Upper lobe of left lung (tissue), 6 donors: ENCODE measurements around the gene FBRSL1. TPM values are rescaled to one million over a fixed set of nuclear protein-coding genes. Genes with fewer than 3 reads are reported as not detected.

ENCODE experiments used
- ATAC-seq, 2 donors: fragments of 200-7000 bp; cut with Tn5 transposase; one replicate each; pipeline ENCODE4 v1.9.1; 2022; ENCODE audit warnings: mild to moderate bottlenecking in 2 of 2, moderate library complexity in 2 of 2; ENCODE audit not compliant: low FRiP score in 2 of 2
- DNase-seq, 2 donors: peaks; one replicate each; pipeline ENCODE4 v3.0.0-alpha.2; 2019 to 2020
- H3K27ac ChIP-seq, 4 donors: fragments of 200-600 bp; sonication (generic); one replicate each; pipeline ENCODE4 v1.5.1; 2016 to 2019
- H3K27me3 ChIP-seq, 4 donors: fragments of 200-600 bp; sonication (generic); one replicate each; pipeline ENCODE4 v1.5.1; 2017 to 2019
- H3K36me3 ChIP-seq, 4 donors: fragments of 200-600 bp; sonication (generic); one replicate each; pipeline ENCODE4 v1.5.1; 2016 to 2019
- H3K4me1 ChIP-seq, 4 donors: fragments of 200-600 bp; sonication (generic); one replicate each; pipeline ENCODE4 v1.5.1; 2018 to 2019
- H3K4me3 ChIP-seq, 4 donors: fragments of 200-600 bp; sonication (generic); one replicate each; pipeline ENCODE4 v1.5.1; 2017 to 2019; ENCODE audit warnings: mild to moderate bottlenecking in 2 of 4, moderate library complexity in 1 of 4
- H3K9me3 ChIP-seq, 4 donors: fragments of 200-600 bp; sonication (generic); one replicate each; pipeline ENCODE4 v1.5.1; 2018 to 2019
- EP300 ChIP-seq, 4 donors: sonication (generic); formaldehyde crosslinking; IDR thresholded peaks; one replicate each; pipeline ENCODE4 v1.5.1; 2017; ENCODE audit warnings: antibody characterized with exemption in 4 of 4, control low read depth in 2 of 4
- POLR2A ChIP-seq, 4 donors: fragments of 450-650 bp; IDR thresholded peaks; one replicate each; pipeline ENCODE4 v1.5.1; 2016 to 2017; ENCODE audit warnings: antibody characterized with exemption in 4 of 4, mild to moderate bottlenecking in 2 of 4
- POLR2AphosphoS5 ChIP-seq, 2 donors: sonication (generic); formaldehyde crosslinking; IDR thresholded peaks; one replicate each; pipeline ENCODE4 v1.5.1; 2017; ENCODE audit warnings: antibody characterized with exemption in 2 of 2
- WGBS, 2 donors: methylation state at CpG; one replicate each; pipeline ENCODE4 v1.1.5; 2017 to 2018; 5-methylcytosine and 5-hydroxymethylcytosine counted together
- total RNA-seq, 6 donors: library from RNA; depleted of rRNA in 4 of 6; stranded (reverse); fragments of >200 nt in 4 of 6; gene quantifications; one replicate each; pipeline versions ENCODE4 v1.1.0 to v1.2.1, GENCODE V29; 2016 to 2021
- TF ChIP-seq, protein P1 (sequence below), 6 experiments: fragments of 450-650 bp in 4 of 6; fragments of 200-600 bp in 2 of 6; sonication (generic) in 2 of 6; IDR thresholded peaks; one replicate each; pipeline ENCODE4 v1.5.1; 2016 to 2019; ENCODE audit warnings: antibody characterized with exemption in 6 of 6
- donor health status: DM: no; HTN: no; CAD: no; lungs with moderate emphysema.
- donor health status: DM: no; HTN: yes; CAD: no; lungs with severe emphysema.

Gene FBRSL1
- total RNA-seq, 6 donors from 2014 or later, result 16.0 to 53.0 (median 44.1) TPM

DNA sequence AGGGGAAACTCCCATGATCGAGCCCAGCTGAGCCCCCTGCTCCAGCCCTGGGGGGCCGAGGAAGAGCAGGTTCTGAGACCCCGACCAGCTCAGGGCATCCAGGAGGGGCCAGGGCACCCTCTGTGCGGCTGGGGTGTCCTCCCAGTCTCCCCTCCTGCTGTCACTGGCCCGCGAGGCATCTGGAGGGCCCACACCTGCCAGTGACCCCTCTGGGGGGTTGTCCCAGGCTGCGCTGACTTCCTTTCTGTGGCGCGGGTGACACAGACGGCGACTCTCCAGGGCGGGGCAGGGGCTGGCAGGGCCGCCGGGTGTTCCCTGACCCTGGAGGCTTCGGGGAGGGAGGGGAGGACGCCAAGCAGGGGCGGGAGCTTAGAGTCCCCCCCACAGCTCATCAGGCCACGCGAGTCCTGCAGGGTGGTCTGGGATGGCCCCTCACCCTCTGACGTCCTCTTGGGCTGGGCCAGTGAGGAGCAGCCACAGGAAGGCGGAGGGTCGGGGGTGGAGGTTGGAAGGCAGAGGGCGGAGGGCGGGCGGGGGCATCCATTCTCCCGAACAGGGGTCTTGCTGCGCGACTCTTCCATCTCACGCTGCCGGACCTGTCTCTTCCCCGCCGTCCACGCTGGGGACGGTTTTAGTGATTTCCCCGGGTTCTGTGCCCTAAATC lies 38.6 kb upstream of the FBRSL1 start:
- Histone ChIP-seq H3K9me3 (no peaks in the 10 kb centered on the region), H3K4me1 (peaks cover 0 to 6% (median 2%) of the 10 kb centered on the region in 4 donors), H3K36me3 (no peaks in the 10 kb centered on the region), H3K27me3 (no peaks in the 10 kb centered on the region), H3K27ac (no peak overlapping the region), H3K4me3 (no peak overlapping the region)
- TF ChIP-seq POLR2AphosphoS5 (IDR thresholded peaks at IDR 0.05) (no peak), POLR2A (IDR thresholded peaks at IDR 0.05) (no peak), EP300 (IDR thresholded peaks at IDR 0.05) (no peak)
- TF ChIP-seq, protein P1, sequence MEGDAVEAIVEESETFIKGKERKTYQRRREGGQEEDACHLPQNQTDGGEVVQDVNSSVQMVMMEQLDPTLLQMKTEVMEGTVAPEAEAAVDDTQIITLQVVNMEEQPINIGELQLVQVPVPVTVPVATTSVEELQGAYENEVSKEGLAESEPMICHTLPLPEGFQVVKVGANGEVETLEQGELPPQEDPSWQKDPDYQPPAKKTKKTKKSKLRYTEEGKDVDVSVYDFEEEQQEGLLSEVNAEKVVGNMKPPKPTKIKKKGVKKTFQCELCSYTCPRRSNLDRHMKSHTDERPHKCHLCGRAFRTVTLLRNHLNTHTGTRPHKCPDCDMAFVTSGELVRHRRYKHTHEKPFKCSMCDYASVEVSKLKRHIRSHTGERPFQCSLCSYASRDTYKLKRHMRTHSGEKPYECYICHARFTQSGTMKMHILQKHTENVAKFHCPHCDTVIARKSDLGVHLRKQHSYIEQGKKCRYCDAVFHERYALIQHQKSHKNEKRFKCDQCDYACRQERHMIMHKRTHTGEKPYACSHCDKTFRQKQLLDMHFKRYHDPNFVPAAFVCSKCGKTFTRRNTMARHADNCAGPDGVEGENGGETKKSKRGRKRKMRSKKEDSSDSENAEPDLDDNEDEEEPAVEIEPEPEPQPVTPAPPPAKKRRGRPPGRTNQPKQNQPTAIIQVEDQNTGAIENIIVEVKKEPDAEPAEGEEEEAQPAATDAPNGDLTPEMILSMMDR (IDR thresholded peaks at IDR 0.05), result no peak
- no peak for DNase-seq
- 58 to 70% methylated on average over 20 to 29 of the region's 35 CpGs for WGBS, 2 donors
- no peak for ATAC-seq

DNA sequence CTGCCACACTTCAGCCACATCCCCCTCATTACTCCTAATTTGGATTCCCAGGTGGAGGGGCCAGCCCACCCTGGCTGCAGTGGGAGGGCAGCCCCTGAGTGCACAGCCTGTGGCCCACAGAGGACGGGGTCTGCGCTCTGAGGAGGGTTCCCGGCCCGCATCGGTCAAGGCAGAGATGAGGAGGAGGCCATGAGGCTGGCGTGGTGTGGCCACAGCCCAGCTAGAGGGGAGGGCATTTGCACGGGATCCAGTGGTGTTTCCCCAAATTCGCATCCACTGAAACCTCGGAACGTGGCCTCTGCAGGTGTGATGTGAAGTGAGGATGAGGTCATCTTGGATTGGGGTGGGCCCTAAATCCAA lies 38.1 kb upstream of the FBRSL1 start:
- Histone ChIP-seq H3K27me3 (no peaks in the 10 kb centered on the region), H3K9me3 (no peaks in the 10 kb centered on the region), H3K4me3 (no peak overlapping the region), H3K27ac (no peak overlapping the region), H3K4me1 (peaks cover 0 to 6% (median 2%) of the 10 kb centered on the region in 4 donors), H3K36me3 (no peaks in the 10 kb centered on the region)
- TF ChIP-seq EP300 (IDR thresholded peaks at IDR 0.05) (no peak), POLR2A (IDR thresholded peaks at IDR 0.05) (no peak), POLR2AphosphoS5 (IDR thresholded peaks at IDR 0.05) (no peak)
- TF ChIP-seq, protein P1 (IDR thresholded peaks at IDR 0.05), result no peak
- 85 to 93% methylated on average over 10 of the region's 10 CpGs for WGBS, 2 donors
- DNase-seq (no peak), ATAC-seq (no peak)

DNA sequence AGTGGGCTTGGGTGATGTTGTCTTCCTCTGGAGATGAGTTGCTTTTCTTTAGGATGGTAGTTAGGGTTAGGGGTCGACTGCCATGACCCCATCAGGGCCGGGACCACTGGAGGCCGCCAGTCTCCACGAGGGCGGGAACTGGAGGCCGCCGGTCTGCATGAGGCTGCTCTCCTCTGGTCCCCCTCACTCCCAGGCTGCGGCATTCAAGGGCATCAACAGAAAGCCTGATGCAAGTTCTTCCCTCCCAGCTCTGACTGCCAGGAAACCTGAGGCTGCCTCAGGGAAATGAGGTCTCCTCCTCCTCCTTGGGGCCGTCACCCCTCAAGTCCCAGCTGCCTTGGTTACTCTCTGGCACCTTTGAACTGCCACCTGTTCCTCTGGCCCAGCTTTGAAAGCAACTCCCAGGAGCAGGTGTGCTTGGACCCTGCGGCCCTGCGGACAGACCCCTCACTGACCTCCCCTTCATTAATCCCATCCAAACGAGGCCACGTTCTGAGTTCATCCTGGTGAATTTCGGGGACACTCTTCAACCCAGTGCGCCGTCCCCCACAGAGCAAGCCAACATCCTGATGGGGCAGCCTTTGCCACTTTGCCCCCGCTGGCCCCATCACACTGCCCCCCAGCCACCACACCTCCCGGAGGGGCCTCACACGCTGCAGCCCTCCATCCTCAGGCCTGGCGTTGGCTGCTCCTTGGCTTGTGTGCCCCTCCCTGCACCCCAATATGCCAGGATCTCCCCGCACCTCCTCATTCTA lies 37.2 kb upstream of the FBRSL1 start:
- H3K36me3 ChIP-seq, result no peaks in the 10 kb centered on the region
- ATAC-seq (no peak), DNase-seq (no peak)
- H3K9me3 ChIP-seq, result no peaks in the 10 kb centered on the region
- no peak overlapping the region for H3K27ac ChIP-seq
- H3K4me1 ChIP-seq, result peaks cover 0 to 6% (median 2%) of the 10 kb centered on the region in 4 donors
- TF ChIP-seq EP300 (IDR thresholded peaks at IDR 0.05) (no peak), POLR2AphosphoS5 (IDR thresholded peaks at IDR 0.05) (no peak), POLR2A (IDR thresholded peaks at IDR 0.05) (no peak)
- TF ChIP-seq, protein P1 (IDR thresholded peaks at IDR 0.05), result no peak
- WGBS, 2 donors, result 85 to 92% methylated on average over 19 to 21 of the region's 21 CpGs
- H3K27me3 ChIP-seq, result no peaks in the 10 kb centered on the region
- H3K4me3 ChIP-seq, result no peak overlapping the region

DNA sequence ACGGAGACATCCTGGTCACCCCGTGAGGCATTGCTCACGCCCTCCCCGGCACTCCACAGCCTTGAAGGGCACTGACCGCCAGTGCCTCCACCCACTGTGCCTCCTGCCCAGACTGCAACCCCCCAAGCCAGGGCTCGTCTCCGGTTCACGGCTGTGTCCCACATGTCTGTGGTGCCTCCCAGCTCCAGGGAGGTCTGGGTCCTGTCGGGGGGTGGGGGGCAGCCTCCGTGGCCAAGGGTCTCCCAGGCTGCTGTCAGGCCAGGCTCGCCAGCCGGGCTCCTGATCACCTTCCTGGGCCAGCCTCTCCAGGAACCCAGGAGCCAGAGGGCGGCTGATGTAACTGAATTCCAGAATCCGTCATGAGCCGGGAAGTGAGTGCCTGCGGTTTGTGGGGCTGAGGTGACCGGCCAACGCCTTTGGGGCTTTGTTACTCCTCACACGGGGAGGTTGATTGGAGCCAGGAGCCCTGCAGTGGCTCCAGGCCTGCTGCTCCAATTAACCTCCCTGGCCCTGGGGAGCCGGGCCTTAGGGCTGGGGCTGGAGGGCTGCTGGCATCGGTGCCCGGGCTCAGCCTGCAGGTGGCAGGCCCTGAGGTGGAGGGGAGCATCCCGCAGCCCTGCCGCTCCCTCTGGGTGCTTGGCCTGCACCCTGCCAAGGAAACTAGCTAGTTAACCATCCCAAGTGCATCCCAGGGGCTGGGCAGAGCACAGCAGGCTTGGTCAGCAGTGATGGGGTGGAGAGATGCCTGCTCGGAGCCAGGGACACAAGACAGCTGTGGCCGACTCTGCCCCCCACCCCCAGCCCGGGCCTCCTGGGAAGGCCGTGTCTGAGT lies 36.4 kb upstream of the FBRSL1 start:
- 78% methylated on average over 20 to 24 of the region's 28 CpGs for WGBS, 2 donors
- no peak for ATAC-seq
- Histone ChIP-seq H3K9me3 (no peaks in the 10 kb centered on the region), H3K27me3 (no peaks in the 10 kb centered on the region), H3K27ac (no peak overlapping the region), H3K4me1 (peaks cover 0 to 6% (median 2%) of the 10 kb centered on the region in 4 donors), H3K4me3 (no peak overlapping the region), H3K36me3 (no peaks in the 10 kb centered on the region)
- TF ChIP-seq EP300 (IDR thresholded peaks at IDR 0.05) (no peak), POLR2AphosphoS5 (IDR thresholded peaks at IDR 0.05) (no peak), POLR2A (IDR thresholded peaks at IDR 0.05) (no peak)
- TF ChIP-seq, protein P1 (IDR thresholded peaks at IDR 0.05), result no peak
- DNase-seq, result no peak
